Motor neuron (in vitro differentiated cells): ENCODE measurements around the gene N4BP2. TPM values are rescaled to one million over a fixed set of nuclear protein-coding genes. Genes with fewer than 3 reads are reported as not detected.

Experiments
- ATAC-seq, 8 experiments: fragments of 200-7000 bp; cut with Tn5 transposase; replicated peaks in 6 of 8; 2 replicates each; pipeline ENCODE4 v1.8.0; 2021; ENCODE audit warnings: mild to moderate bottlenecking in 8 of 8, moderate library complexity in 8 of 8
- H3K27ac ChIP-seq, 2 donors: fragments of 250-450 bp; sonication (Bioruptor Pico); 2 replicates each; pipeline ENCODE4 v1.9.0; 2021; ENCODE audit warnings: antibody characterized with exemption in 2 of 2, mild to moderate bottlenecking in 2 of 2, moderate library complexity in 1 of 2
- H3K4me1 ChIP-seq, 2 donors: fragments of 250-450 bp; sonication (Bioruptor Pico); replicated peaks in 1 of 2; 2 replicates each; pipeline ENCODE4 v1.6.1; 2021; ENCODE audit warnings: antibody characterized with exemption in 2 of 2, mild to moderate bottlenecking in 2 of 2, moderate library complexity in 1 of 2
- H3K4me3 ChIP-seq, 5 donors: fragments of 250-450 bp; sonication (Bioruptor Pico); 2 replicates each; pipeline ENCODE4 v1.9.0; 2021; ENCODE audit warnings: antibody characterized with exemption in 5 of 5, mild to moderate bottlenecking in 5 of 5, moderate library complexity in 4 of 5
- WGBS, 10 experiments: fragments of 450-650 bp; shearing (Covaris generic); methylation state at CpG; one replicate each; pipeline ENCODE4 v1.0.0; 2022; 5-methylcytosine and 5-hydroxymethylcytosine counted together
- in situ Hi-C, 9 experiments: fragments of 400-800 bp; cut with MboI; loops; one replicate each; pipeline ENCODE4 v1.15.0; 2021; ENCODE audit warnings: low sequenced_read_pairs in 9 of 9, low pct_unique_long_range_greater_than_20kb in 2 of 9; ENCODE audit not compliant: unreplicated experiment in 9 of 9
- total RNA-seq, 8 experiments: library from RNA; unstranded; fragments of 300-600 nt; gene quantifications; 2 replicates each; pipeline versions ENCODE4 v1.2.3 to v1.2.4, GENCODE V29; 2022

The N4BP2 gene
- total RNA-seq, 8 experiments from 2014 or later: 7.4 to 38.0 (median 27.3) TPM

GRCh38 chr4:40173470-40173875, 116.8 kb downstream of the N4BP2 start:
- Histone ChIP-seq H3K27ac (no peak overlapping the region), H3K4me3 (no peak overlapping the region), H3K4me1 (no peaks in the 10 kb centered on the region)
- in situ Hi-C loops: loop anchor here in 1 of 9 experiments (25.0 kb wide), 1 partner anchor 139 kb away; no protein-coding TSS in a partner anchor
- WGBS, 10 experiments: 72 to 97% (median 89%) methylated on average over 2 to 4 of the region's 4 CpGs
- ATAC-seq: no peak

DNA sequence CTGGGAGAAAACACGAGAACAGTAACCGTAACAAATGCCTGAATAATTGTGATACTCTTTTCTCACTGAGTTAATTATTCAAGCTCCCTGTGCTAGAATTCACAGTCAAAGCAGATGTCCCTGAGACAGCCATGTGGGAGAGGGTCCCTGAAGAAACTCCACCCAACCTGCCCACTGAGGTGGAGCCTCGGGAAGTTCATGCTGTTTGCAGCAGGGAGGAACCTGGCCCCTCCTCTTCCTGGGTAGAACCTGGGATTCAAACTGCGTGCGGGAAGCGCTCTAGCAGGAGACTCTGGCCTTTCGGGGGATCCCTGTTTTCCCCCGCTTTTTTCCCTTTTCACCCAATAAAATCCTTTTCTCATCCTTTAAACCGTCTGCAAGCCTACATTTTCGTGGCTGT, 120.0 kb downstream of the N4BP2 start:
- Histone ChIP-seq H3K4me3 (no peak overlapping the region), H3K27ac (no peak overlapping the region), H3K4me1 (no peaks in the 10 kb centered on the region)
- peak in 2 of 8 experiments; percentile 16 to 51 for ATAC-seq
- 20 to 93% (median 68%) methylated on average over 2 to 6 of the region's 10 CpGs for WGBS, 10 experiments
- in situ Hi-C loops: no loop called here

- WGBS, 10 experiments: 38 to 95% (median 75%) methylated on average over 1 to 2 of the region's 2 CpGs; no CpG with 5 or more reads in 1 of the 10 experiments
- no peak for ATAC-seq
- H3K4me1 ChIP-seq: no peaks in the 10 kb centered on the region
- in situ Hi-C loops: no loop called here
- H3K4me3 ChIP-seq: no peak overlapping the region
- no peak overlapping the region for H3K27ac ChIP-seq
Observed at GRCh38 chr4:40177591-40177990, 120.9 kb downstream of the N4BP2 start.

DNA sequence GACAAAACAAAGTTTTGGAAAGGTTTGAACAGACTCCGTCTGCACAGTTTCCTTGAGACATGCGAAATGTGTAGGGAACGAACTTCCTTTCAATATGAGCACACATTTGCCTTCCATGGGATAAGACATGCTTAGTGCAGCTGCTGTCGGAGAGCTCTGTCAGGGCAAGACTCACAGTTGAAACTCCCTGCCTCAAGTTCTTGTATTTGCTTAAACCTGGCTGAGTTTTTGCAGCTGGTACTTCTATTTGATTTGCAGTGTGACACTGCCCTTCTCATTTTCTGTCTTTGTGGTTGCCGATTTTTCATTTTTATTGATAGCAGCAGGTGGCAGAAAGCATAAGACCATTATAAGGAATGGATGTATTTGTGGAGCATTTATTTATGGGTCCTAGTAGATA, 122.0 kb downstream of the N4BP2 start:
- WGBS, 10 experiments: 47 to 100% (median 76%) methylated on average over 1 to 4 of the region's 5 CpGs; no CpG with 5 or more reads in 3 of the 10 experiments
- no peaks in the 10 kb centered on the region for H3K4me1 ChIP-seq
- no peak overlapping the region for H3K27ac ChIP-seq
- peak in 1 of 8 experiments; percentile 57 for ATAC-seq
- no peak overlapping the region for H3K4me3 ChIP-seq
- in situ Hi-C loops: no loop called here

DNA sequence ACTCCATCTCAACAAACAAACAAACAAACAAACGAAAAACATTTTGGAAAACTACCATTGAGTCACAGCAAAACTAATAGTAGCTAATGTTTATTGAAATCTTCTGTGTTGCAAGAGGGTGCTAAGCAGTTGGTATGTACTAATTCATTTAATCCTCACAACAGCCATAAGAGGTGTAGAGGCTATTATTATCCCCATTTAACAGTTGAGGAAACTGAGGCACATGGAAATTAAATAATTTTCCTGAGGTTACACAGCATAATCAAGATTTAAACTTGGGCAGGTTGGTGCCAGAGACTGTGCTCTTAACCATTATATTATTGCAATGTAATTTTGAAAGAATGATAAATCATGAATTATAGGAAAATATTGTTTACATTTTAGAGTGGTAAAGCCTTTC, 122.7 kb downstream of the N4BP2 start:
- Histone ChIP-seq H3K27ac (no peak overlapping the region), H3K4me1 (no peaks in the 10 kb centered on the region), H3K4me3 (no peak overlapping the region)
- 44 to 86% methylated on average over 1 of the region's 1 CpG; no CpG with 5 or more reads in 8 of the 10 experiments for WGBS, 10 experiments
- ATAC-seq: no peak
- in situ Hi-C loops: no loop called here

GRCh38 chr4:40180356-40180755, 123.7 kb downstream of the N4BP2 start:
- WGBS, 10 experiments: 0 to 100% (median 60%) methylated on average over 1 of the region's 1 CpG; no CpG with 5 or more reads in 3 of the 10 experiments
- Histone ChIP-seq H3K4me3 (no peak overlapping the region), H3K27ac (no peak overlapping the region), H3K4me1 (no peaks in the 10 kb centered on the region)
- in situ Hi-C loops: no loop called here
- peak in 3 of 8 experiments; percentile 52 to 95 (median 92) for ATAC-seq

GRCh38 chr4:40182001-40182400, 125.4 kb downstream of the N4BP2 start:
- 60 to 95% (median 64%) methylated on average over 1 to 4 of the region's 4 CpGs; no CpG with 5 or more reads in 5 of the 10 experiments for WGBS, 10 experiments
- in situ Hi-C loops: no loop called here
- Histone ChIP-seq H3K4me1 (no peaks in the 10 kb centered on the region), H3K4me3 (no peak overlapping the region), H3K27ac (no peak overlapping the region)
- ATAC-seq: no peak

DNA sequence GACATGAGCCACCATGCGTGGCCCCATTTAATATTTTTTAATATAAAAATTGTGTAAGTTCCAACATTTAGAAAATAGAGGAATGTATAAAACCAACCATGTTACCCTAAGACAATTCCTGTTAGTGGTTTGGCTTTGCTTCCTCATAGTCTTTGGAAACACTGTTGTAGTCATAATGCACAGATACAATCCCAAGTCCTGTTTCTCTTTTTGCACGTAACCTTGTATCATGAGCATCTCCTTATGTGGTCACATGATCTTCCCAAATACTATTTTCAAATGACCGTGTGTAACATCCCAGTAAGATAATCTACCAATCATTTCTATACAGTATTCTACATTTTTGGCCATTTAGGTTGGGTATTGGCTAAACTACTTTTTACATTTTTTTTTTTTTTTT, 126.3 kb downstream of the N4BP2 start:
- Histone ChIP-seq H3K4me1 (no peaks in the 10 kb centered on the region), H3K27ac (no peak overlapping the region), H3K4me3 (no peak overlapping the region)
- ATAC-seq: no peak
- in situ Hi-C loops: no loop called here
- 86 to 100% (median 100%) methylated on average over 2 to 3 of the region's 3 CpGs; no CpG with 5 or more reads in 1 of the 10 experiments for WGBS, 10 experiments

GRCh38 chr4:40183615-40184411, 127.2 kb downstream of the N4BP2 start:
- ATAC-seq: no peak
- Histone ChIP-seq H3K27ac (no peak overlapping the region), H3K4me1 (no peaks in the 10 kb centered on the region), H3K4me3 (no peak overlapping the region)
- 30 to 100% (median 86%) methylated on average over 1 to 12 of the region's 12 CpGs; no CpG with 5 or more reads in 1 of the 10 experiments for WGBS, 10 experiments
- in situ Hi-C loops: no loop called here

GRCh38 chr4:40185830-40186664, 129.4 kb downstream of the N4BP2 start:
- Histone ChIP-seq H3K4me1 (no peaks in the 10 kb centered on the region), H3K27ac (no peak overlapping the region), H3K4me3 (no peak overlapping the region)
- no peak for ATAC-seq
- WGBS, 10 experiments: 34 to 100% (median 69%) methylated on average over 1 to 5 of the region's 5 CpGs
- in situ Hi-C loops: no loop called here

DNA sequence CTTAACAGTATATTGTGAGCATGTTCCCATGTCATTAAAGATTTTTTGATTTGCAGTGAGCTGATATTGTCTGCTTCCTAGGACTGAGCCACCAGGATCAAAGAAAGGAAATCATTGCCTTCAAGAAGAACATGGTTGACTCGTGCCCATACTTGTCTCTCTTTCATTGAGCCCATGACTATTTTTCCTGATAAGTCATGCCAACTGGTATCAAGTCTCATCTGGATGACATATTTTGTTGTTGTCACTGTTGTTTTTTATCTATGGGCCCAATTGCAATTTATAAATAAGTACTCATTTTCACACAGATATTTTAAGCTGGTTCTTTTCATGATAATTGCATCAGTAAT, 130.0 kb downstream of the N4BP2 start:
- peaks cover 0 to 2% of the 10 kb centered on the region in 2 donors for H3K4me1 ChIP-seq
- 50 to 100% (median 100%) methylated on average over 1 of the region's 1 CpG; no CpG with 5 or more reads in 3 of the 10 experiments for WGBS, 10 experiments
- no peak overlapping the region for H3K4me3 ChIP-seq
- in situ Hi-C loops: no loop called here
- no peak overlapping the region for H3K27ac ChIP-seq
- ATAC-seq: no peak

- no peak for ATAC-seq
- Histone ChIP-seq H3K4me1 (peaks cover 0 to 7% of the 10 kb centered on the region in 2 donors), H3K27ac (no peak overlapping the region), H3K4me3 (no peak overlapping the region)
- in situ Hi-C loops: no loop called here
- WGBS, 10 experiments: 42 to 100% (median 87%) methylated on average over 2 to 4 of the region's 4 CpGs; no CpG with 5 or more reads in 1 of the 10 experiments
Observed at GRCh38 chr4:40187386-40187906, 130.8 kb downstream of the N4BP2 start.

GRCh38 chr4:40190019-40190418, 133.4 kb downstream of the N4BP2 start:
- in situ Hi-C loops: no loop called here
- H3K27ac ChIP-seq: no peak overlapping the region

More at GRCh38 chr4:40190019-40190418, 133.4 kb downstream of the N4BP2 start:
- 23 to 100% (median 74%) methylated on average over 1 to 5 of the region's 5 CpGs for WGBS, 10 experiments
- ATAC-seq: peak in 2 of 8 experiments; percentile 31 to 73
- H3K4me3 ChIP-seq: no peak overlapping the region
- peaks cover 10 to 14% of the 10 kb centered on the region in 2 donors for H3K4me1 ChIP-seq
